Activated naive CD4-positive, alpha-beta T cell treated with Interleukin-2 at 50 U/mL for 16 hours (primary cell): ENCODE measurements around the gene G6PC2.
"Not testable (repeated sequence)": the region's sequence is repeated elsewhere in the genome, so short reads cannot be mapped to it uniquely, and the experiment has no call there.

ENCODE experiments used
- DNase-seq: peaks from one replicate; pipeline ENCODE4 v3.0.0-alpha.2; 2020

The G6PC2 gene

GRCh38 chr2:168907940-168908662 is 7.0 kb downstream of the G6PC2 start:
- no peak for DNase-seq

GRCh38 chr2:168910330-168910729 is 9.2 kb downstream of the G6PC2 start:
- no peak for DNase-seq

- DNase-seq: no peak
Observed at GRCh38 chr2:168912466-168912865, 11.4 kb downstream of the G6PC2 start.

- no peak for DNase-seq
Observed at GRCh38 chr2:168912901-168913369, 11.8 kb downstream of the G6PC2 start.

- no peak for DNase-seq
Observed at GRCh38 chr2:168913495-168913894, 12.4 kb downstream of the G6PC2 start.

GRCh38 chr2:168915441-168916330 is 14.6 kb downstream of the G6PC2 start:
- DNase-seq: no peak

GRCh38 chr2:168916331-168916675 is 15.2 kb downstream of the G6PC2 start:
- DNase-seq: no peak

GRCh38 chr2:168920504-168921157 is 19.5 kb downstream of the G6PC2 start:
- DNase-seq: no peak

- DNase-seq: no peak
Observed at GRCh38 chr2:168926621-168927386, 25.7 kb downstream of the G6PC2 start.

GRCh38 chr2:168928113-168928831 is 27.2 kb downstream of the G6PC2 start:
- DNase-seq: no peak

GRCh38 chr2:168929031-168929430 is 27.9 kb downstream of the G6PC2 start:
- DNase-seq: no peak

GRCh38 chr2:168930242-168930641 is 29.2 kb downstream of the G6PC2 start:
- no peak for DNase-seq

- not testable (repeated sequence) for DNase-seq
Observed at GRCh38 chr2:168932174-168932573, 31.1 kb downstream of the G6PC2 start.

GRCh38 chr2:168934826-168935225 is 33.7 kb downstream of the G6PC2 start:
- no peak for DNase-seq

GRCh38 chr2:168935810-168936581 is 34.9 kb downstream of the G6PC2 start:
- no peak for DNase-seq

GRCh38 chr2:168939061-168939460 is 38.0 kb downstream of the G6PC2 start:
- DNase-seq: no peak

- no peak for DNase-seq
Observed at GRCh38 chr2:168939918-168940317, 38.8 kb downstream of the G6PC2 start.

- no peak for DNase-seq
Observed at GRCh38 chr2:168941297-168941696, 40.2 kb downstream of the G6PC2 start.

GRCh38 chr2:168944065-168944464 is 43.0 kb downstream of the G6PC2 start:
- no peak for DNase-seq

GRCh38 chr2:168945508-168945907 is 44.4 kb downstream of the G6PC2 start:
- no peak for DNase-seq

- no peak for DNase-seq
Observed at GRCh38 chr2:168948621-168949212, 47.6 kb downstream of the G6PC2 start.
